Endothelial cell of umbilical vein (primary cell): ENCODE results near the gene TRAPPC2B.

ENCODE experiments used
- CTCF ChIP-seq, 2 donors: IDR thresholded peaks; 1 replicate in 1 of 2; 2 replicates in 1 of 2; pipeline ENCODE4 v1.5.1; 2011; ENCODE audit warnings: low read length in 2 of 2, mild to moderate bottlenecking in 2 of 2, moderate library complexity in 2 of 2, control low read depth in 1 of 2, inconsistent platforms in 1 of 2, low read depth in 1 of 2; ENCODE audit not compliant: insufficient read depth in 1 of 2; ENCODE audit errors: extremely low read depth in 1 of 2
- EZH2 ChIP-seq: IDR thresholded peaks from 2 replicates; pipeline ENCODE4 v1.6.1; 2012; ENCODE audit warnings: borderline replicate concordance, low read depth, mild to moderate bottlenecking, moderate library complexity, low read length, inconsistent platforms; ENCODE audit not compliant: severe bottlenecking
- GATA2 ChIP-seq: IDR thresholded peaks from 2 replicates; pipeline ENCODE4 v1.7.0; 2011; ENCODE audit warnings: low read depth, mild to moderate bottlenecking, moderate library complexity, mixed read lengths, low read length; ENCODE audit not compliant: insufficient read length, insufficient read depth
- JUN ChIP-seq: IDR thresholded peaks from 2 replicates; pipeline ENCODE4 v1.6.1; 2011; ENCODE audit warnings: borderline replicate concordance, low read depth; ENCODE audit not compliant: insufficient read length, insufficient read depth
- MAX ChIP-seq: IDR thresholded peaks from 2 replicates; pipeline ENCODE4 v1.6.1; 2011; ENCODE audit not compliant: insufficient read depth, insufficient read length
- MYC ChIP-seq: IDR thresholded peaks from one replicate; pipeline ENCODE4 v1.6.1; 2011; ENCODE audit warnings: mild to moderate bottlenecking, low read depth, low read length
- POLR2A ChIP-seq: IDR thresholded peaks from 2 replicates; pipeline ENCODE4 v1.6.1; 2012; ENCODE audit warnings: low read depth, mild to moderate bottlenecking, control low read depth, low read length
- POLR2AphosphoS5 ChIP-seq: IDR thresholded peaks from 2 replicates; pipeline ENCODE4 v1.6.1; 2012; ENCODE audit warnings: low read depth, mild to moderate bottlenecking, control low read depth, low read length, moderate library complexity; ENCODE audit not compliant: insufficient read depth

DNA sequence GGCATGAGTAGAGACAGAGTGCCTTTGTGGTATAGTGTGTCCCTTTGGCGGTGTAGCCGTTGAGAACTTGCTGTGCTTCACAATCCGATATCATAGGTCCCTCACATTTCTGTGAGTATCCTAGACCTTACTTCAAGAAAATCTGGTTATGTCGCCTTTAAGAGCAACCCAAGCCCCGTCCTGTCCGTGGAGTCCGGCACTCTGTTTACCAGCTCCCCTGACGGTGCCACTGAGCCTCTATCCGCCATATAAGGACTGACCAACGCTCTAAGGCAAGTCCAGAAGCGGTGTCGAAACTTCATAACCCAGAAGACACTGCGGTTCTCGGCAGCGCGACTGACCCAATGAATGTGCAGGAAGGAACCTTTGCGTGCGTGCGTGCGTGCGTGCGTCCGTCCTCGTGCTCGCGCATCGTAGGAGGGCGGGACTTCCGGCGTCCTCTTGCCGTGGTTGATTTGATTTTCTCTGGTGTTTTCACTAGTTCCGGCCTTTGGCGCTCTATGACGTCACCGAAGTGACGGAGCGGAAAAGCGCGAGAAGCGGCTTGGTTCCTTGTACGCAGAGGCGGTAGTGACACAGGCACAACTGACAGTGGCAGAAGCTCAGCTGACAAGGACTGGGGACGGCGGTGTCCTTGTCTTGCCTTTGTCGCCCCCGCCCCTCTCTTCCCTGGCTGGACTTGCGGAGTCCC lies at the start of gene TRAPPC2B, which contains the start of gene ZNF547:
- peak; percentile 74 for TF ChIP-seq POLR2AphosphoS5
- no peak for TF ChIP-seq CTCF (IDR thresholded peaks at IDR 0.05; ENCODE audit: extremely low read depth in 1 of 2, insufficient read depth in 1 of 2, low read depth in 1 of 2, low read length in 2 of 2)
- peak; percentile 70 for TF ChIP-seq POLR2A
- TF ChIP-seq EZH2: no peak
- TF ChIP-seq MAX: peak; percentile 80
- peak; percentile 95 for TF ChIP-seq JUN
- TF ChIP-seq GATA2: no peak
- TF ChIP-seq MYC: no peak
